OCI-LY7 (cell line): Measurements from ENCODE around the gene PAX7. TPM values are rescaled to one million over a fixed set of nuclear protein-coding genes. Genes with fewer than 3 reads are reported as not detected.
"Not testable (repeated sequence)": the region's sequence is repeated elsewhere in the genome, so short reads cannot be mapped to it uniquely, and the experiment has no call there.

Experiments used
- BruUV-seq: library from RNA; stranded (reverse); fragments of 400-500 nt; replicated peaks from 2 replicates; lab custom pipeline; 2021; lab: Mats Ljungman, UMichigan
- CTCF ChIA-PET: fragments of 300-600 bp; sonication (Branson Sonifier 250); formaldehyde crosslinking; loops from one replicate; lab custom pipeline; 2022; ENCODE audit warnings: antibody characterized with exemption; ENCODE audit not compliant: unreplicated experiment; lab: Charles Lee
- POLR2A ChIA-PET: fragments of 300-600 bp; sonication (Branson Sonifier 250); formaldehyde crosslinking; loops from one replicate; lab custom pipeline; 2022; ENCODE audit warnings: antibody characterized with exemption; lab: Charles Lee
- DNase-seq: peaks from one replicate; pipeline ENCODE4 v3.0.0-alpha.2; 2015; ENCODE audit warnings: low spot score
- H2AFZ ChIP-seq: fragments of 200-600 bp; sonication (generic), shearing (Covaris generic); 2 replicates; pipeline ENCODE4 v1.6.1; 2014; ENCODE audit warnings: mild to moderate bottlenecking, antibody characterized with exemption, low read length, moderate library complexity
- H3K27ac ChIP-seq: fragments of 200-600 bp; sonication (generic); 2 replicates; pipeline ENCODE4 v1.5.1; 2014; ENCODE audit warnings: mixed run types, low read depth, mild to moderate bottlenecking, moderate library complexity, low read length, inconsistent platforms; ENCODE audit not compliant: poor library complexity, severe bottlenecking
- H3K36me3 ChIP-seq: fragments of 200-600 bp; sonication (generic); 2 replicates; pipeline ENCODE4 v1.6.1; 2014; ENCODE audit warnings: mild to moderate bottlenecking, antibody characterized with exemption, low read length, moderate library complexity, mixed read lengths; ENCODE audit not compliant: insufficient read depth
- H3K4me1 ChIP-seq: fragments of 200-600 bp; sonication (generic); 2 replicates; pipeline ENCODE4 v1.5.1; 2014; ENCODE audit warnings: mild to moderate bottlenecking, low read length; ENCODE audit not compliant: insufficient read depth, poor library complexity, severe bottlenecking
- H3K4me2 ChIP-seq: fragments of 200-600 bp; sonication (generic); 2 replicates; pipeline ENCODE4 v1.6.1; 2014; ENCODE audit warnings: mild to moderate bottlenecking, low read length
- H3K4me3 ChIP-seq: fragments of 200-600 bp; sonication (generic); 2 replicates; pipeline ENCODE4 v1.5.1; 2014; ENCODE audit warnings: mild to moderate bottlenecking, low read depth, low read length; ENCODE audit not compliant: poor library complexity, severe bottlenecking
- H3K79me2 ChIP-seq: fragments of 200-600 bp; sonication (generic); 2 replicates; pipeline ENCODE4 v1.6.1; 2016; ENCODE audit warnings: low read depth, mild to moderate bottlenecking, low read length, moderate library complexity, mixed read lengths; ENCODE audit not compliant: insufficient read depth
- H3K9me2 ChIP-seq: fragments of 200-600 bp; sonication (generic); 2 replicates; pipeline ENCODE4 v1.6.1; 2016; ENCODE audit warnings: mild to moderate bottlenecking, low read length, mixed read lengths; ENCODE audit not compliant: insufficient read depth
- H3K9me3 ChIP-seq: fragments of 200-600 bp; sonication (generic); 2 replicates; pipeline ENCODE4 v1.6.1; 2014; ENCODE audit warnings: mild to moderate bottlenecking, mixed run types, low read length, mixed read lengths
- H4K20me1 ChIP-seq: fragments of 200-600 bp; sonication (generic); 2 replicates; pipeline ENCODE4 v1.6.1; 2014; ENCODE audit warnings: mild to moderate bottlenecking, antibody characterized with exemption, low read length, moderate library complexity, mixed read lengths; ENCODE audit not compliant: insufficient read depth
- CTCF ChIP-seq: fragments of 200-600 bp; sonication (generic); conservative IDR thresholded peaks from 2 replicates; pipeline ENCODE4 v1.5.1; 2014; ENCODE audit warnings: mild to moderate bottlenecking, antibody characterized with exemption, low read length, moderate library complexity, mixed read lengths
- EZH2phosphoT487 ChIP-seq: fragments of 200-600 bp; sonication (generic); IDR thresholded peaks from 2 replicates; pipeline ENCODE4 v1.6.1; 2018; ENCODE audit warnings: low read depth, borderline replicate concordance, mild to moderate bottlenecking, mixed run types, antibody characterized with exemption, low read length, moderate library complexity, mixed read lengths
- intact Hi-C: fragments of 100-400 bp; cut with micrococcal nuclease; formaldehyde crosslinking; loops from one replicate; pipeline ENCODE4 v1.10.0; 2022; ENCODE audit not compliant: unreplicated experiment
- total RNA-seq, 2 experiments: library from RNA; depleted of rRNA in 1 of 2; stranded (reverse); fragments of >200 nt in 1 of 2; shearing (Covaris generic) in 1 of 2; gene quantifications; 2 replicates each; pipeline ENCODE4 v1.2.3, GENCODE V29; 2014 to 2022

PAX7 gene
- total RNA-seq, 2 experiments from 2014 or later, result not detected

DNA sequence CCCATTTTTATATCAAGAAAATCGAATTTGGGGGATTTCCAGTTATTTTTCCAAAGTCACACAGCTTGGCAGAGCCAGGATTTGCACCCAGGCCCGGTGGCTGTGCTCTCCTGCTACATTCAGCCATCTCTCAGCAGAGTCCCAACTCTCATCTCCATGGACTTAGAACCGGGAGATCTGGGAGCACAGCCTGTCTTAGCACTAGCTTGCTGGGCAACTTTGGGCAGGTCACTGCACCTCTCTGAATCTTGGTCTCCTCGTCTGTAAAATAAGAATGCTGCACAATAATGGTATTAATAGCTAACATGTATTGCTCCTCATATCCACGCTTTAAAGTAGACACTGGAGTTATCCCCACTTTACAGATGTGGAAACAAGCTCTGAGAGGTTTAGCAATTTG, 47.8 kb upstream of the PAX7 start:
- no peak for DNase-seq
- H4K20me1 ChIP-seq, result no peaks in the 10 kb centered on the region
- POLR2A ChIA-PET, result no interaction called here
- H3K4me3 ChIP-seq, result no peak overlapping the region
- no peak overlapping the region for H3K27ac ChIP-seq
- no peaks in the 10 kb centered on the region for H3K9me2 ChIP-seq
- no TSS peak for BruUV-seq
- H3K9me3 ChIP-seq, result no peaks in the 10 kb centered on the region
- H3K4me2 ChIP-seq, result no peak overlapping the region
- TF ChIP-seq CTCF (no peak), EZH2phosphoT487 (no peak)
- H3K36me3 ChIP-seq, result no peaks in the 10 kb centered on the region
- no peaks in the 10 kb centered on the region for H3K79me2 ChIP-seq
- H2AFZ ChIP-seq, result no peak overlapping the region
- CTCF ChIA-PET, result no interaction called here
- intact Hi-C loops, result no loop called here
- no peaks in the 10 kb centered on the region for H3K4me1 ChIP-seq

DNA sequence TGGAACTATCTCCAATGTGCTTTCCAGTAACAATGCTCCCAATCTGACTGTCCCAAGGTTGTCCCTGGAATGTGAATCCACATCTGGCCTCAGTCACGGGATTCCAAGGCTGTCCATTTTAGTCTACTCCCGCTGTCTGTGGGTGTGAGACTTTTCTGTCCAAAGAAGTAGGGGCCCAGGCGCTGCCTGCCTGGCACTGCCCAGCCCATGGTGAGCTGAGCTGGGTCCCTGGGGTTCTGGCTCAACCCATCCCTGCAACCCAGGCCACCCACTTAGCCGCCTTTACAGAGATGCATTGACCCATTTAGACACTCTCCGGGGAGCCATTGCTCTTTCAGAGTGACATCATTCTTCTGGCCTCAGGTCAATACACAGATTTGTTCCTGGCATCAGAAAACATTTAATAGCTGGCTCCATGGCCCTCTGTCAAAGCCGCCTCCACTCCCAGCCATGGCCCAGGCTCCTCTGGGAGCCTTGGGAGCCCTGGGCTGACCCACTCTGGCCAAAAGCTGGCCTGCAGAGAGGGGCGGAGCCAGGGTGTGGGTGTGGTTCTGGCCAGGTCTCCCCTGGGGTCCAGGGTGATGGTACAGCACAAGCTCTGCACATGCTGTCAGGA, 47.2 kb upstream of the PAX7 start:
- intact Hi-C loops, result no loop called here
- no peaks in the 10 kb centered on the region for H3K79me2 ChIP-seq
- no TSS peak for BruUV-seq
- no peak overlapping the region for H3K4me3 ChIP-seq
- H4K20me1 ChIP-seq, result no peaks in the 10 kb centered on the region
- H3K27ac ChIP-seq, result no peak overlapping the region
- DNase-seq, result no peak
- no peaks in the 10 kb centered on the region for H3K9me2 ChIP-seq
- ChIA-PET POLR2A (no interaction called here), CTCF (no interaction called here)
- TF ChIP-seq EZH2phosphoT487 (no peak), CTCF (no peak)
- no peaks in the 10 kb centered on the region for H3K4me1 ChIP-seq
- H3K4me2 ChIP-seq, result no peak overlapping the region
- no peak overlapping the region for H2AFZ ChIP-seq
- H3K36me3 ChIP-seq, result no peaks in the 10 kb centered on the region
- H3K9me3 ChIP-seq, result no peaks in the 10 kb centered on the region

DNA sequence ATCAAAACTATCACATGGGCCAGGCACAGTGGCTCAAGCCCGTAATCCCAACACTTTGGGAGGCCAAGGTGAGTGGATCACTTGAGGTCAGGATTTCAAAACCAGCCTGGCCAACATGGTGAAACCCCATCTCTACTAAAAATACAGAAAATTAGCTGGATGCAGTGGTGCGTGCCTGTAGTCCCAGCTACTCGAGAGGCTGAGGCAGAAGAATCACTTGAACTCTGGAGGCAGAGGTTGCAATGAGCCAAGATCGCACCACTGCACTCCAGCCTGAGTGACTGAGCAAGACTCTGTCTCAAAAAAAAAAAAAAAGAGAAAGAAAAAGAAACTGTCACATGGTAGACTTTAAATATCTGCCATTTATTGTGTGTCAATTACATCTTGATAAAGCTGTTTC, 44.6 kb upstream of the PAX7 start:
- CTCF ChIA-PET, H3K36me3 ChIP-seq, H3K9me2 ChIP-seq, H3K79me2 ChIP-seq, H3K9me3 ChIP-seq, intact Hi-C loops, H3K4me1 ChIP-seq, DNase-seq, H4K20me1 ChIP-seq, H3K4me3 ChIP-seq, H3K27ac ChIP-seq, H2AFZ ChIP-seq, H3K4me2 ChIP-seq, BruUV-seq: not testable (repeated sequence)
- POLR2A ChIA-PET, result interaction anchor here (0.6 kb wide), 1 partner anchor 664 kb away, joined by 7 read pairs; no protein-coding TSS in a partner anchor
